ENCODE data around the gene BHLHE40.

DNA sequence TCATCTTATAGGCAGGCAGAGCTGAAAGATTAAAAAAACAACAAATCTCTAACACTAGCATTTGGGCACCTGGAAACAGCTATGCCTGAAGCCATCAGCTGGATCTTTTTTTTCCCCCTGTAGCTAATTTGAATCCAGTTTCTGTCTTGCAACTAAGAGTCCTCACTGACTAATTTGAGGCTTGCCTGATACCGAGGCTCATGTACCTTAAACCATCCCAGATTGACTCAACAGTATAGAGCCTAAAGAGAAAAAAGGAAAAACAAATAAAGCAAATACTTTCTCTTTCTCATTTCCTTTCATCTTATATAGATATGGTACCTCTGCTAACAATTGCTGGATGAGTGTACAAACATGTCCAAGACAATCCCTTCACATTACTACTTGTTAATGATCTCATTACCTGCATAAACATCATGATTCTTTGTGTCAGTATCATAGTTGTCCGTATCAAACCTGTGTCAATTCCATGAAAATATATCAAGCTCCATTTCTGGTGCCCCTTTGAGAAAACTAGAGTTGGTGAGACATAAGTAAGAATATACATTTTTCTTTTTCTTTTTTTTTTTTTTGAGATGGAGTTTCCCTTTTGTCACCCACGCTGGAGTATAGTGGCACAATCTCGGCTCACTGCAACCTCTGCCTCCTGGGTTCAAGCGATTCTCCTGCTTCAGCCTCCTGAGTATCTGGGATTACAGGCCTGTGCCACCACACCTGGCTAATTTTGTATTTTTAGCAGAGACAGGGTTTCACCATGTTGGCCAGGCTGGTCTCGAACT, 43.1 kb downstream of the BHLHE40 start:
- no peak for TF ChIP-seq POLR2A (IDR thresholded peaks at IDR 0.05)
- no peak for TF ChIP-seq CTCF (IDR thresholded peaks at IDR 0.05)
